ENCODE data around the gene SRP68. TPM values are rescaled to one million over a fixed set of nuclear protein-coding genes. Genes with fewer than 3 reads are reported as not detected.

The SRP68 gene
- total and polyA plus RNA-seq, 9 of the 15 experiments (the other 6 are each of a cell fraction or from before 2014, with no cell fraction given) = 29.4 to 92.6 (median 36.2) TPM

- TF ChIP-seq ARID1B (IDR thresholded peaks at IDR 0.05) (peak; percentile 8; the same call in 1 of the 2 replicates), HCFC1 (IDR thresholded peaks at IDR 0.05; ENCODE audit: low read depth, low read length) (no peak), MLLT1 (IDR thresholded peaks at IDR 0.05) (peak in 1 of 2 experiments; percentile 68; a peak in 1 of 4 replicates), KLF1 (tag; IDR thresholded peaks at IDR 0.05) (no peak), JUN (IDR thresholded peaks at IDR 0.05; ENCODE audit: borderline replicate concordance, low read depth, low read length) (peak; percentile 26; the same call in 1 of the 2 replicates), JUN (CRISPR knock-in tag; IDR thresholded peaks at IDR 0.05; ENCODE audit: borderline replicate concordance) (no peak), ATF3 (IDR thresholded peaks at IDR 0.05) (peak; percentile 48; the same call in 1 of the 2 replicates), ATF3 (CRISPR knock-in tag; conservative IDR thresholded peaks at IDR 0.05) (no peak), ZNF785 (CRISPR knock-in tag; IDR thresholded peaks at IDR 0.05) (no peak), GTF2A2 (tag; IDR thresholded peaks at IDR 0.05) (no peak), PATZ1 (CRISPR knock-in tag; IDR thresholded peaks at IDR 0.05; ENCODE audit: borderline replicate concordance) (no peak), NCOR1 (IDR thresholded peaks at IDR 0.05) (no peak)
Observed at GRCh38 chr17:76053246-76054111, 18.8 kb downstream of the SRP68 start (continued).
